ENCODE results near the gene SIN3B.

Gene SIN3B

GRCh38 chr19:16917401-16917800 lies 88.2 kb downstream of the SIN3B start:
- no peak for DNase-seq

- DNase-seq = no peak
Observed at GRCh38 chr19:16919496-16919895, 90.3 kb downstream of the SIN3B start.

- no peak for DNase-seq
Observed at GRCh38 chr19:16920816-16921529, 91.8 kb downstream of the SIN3B start.

- DNase-seq = no peak
Observed at GRCh38 chr19:16921766-16922591, 92.8 kb downstream of the SIN3B start.

GRCh38 chr19:16922592-16922934 lies 93.4 kb downstream of the SIN3B start:
- DNase-seq = no peak

GRCh38 chr19:16922949-16923348 lies 93.8 kb downstream of the SIN3B start:
- no peak for DNase-seq

GRCh38 chr19:16927883-16928282 lies 98.7 kb downstream of the SIN3B start:
- no peak for DNase-seq

GRCh38 chr19:16928351-16928750 lies 99.2 kb downstream of the SIN3B start:
- DNase-seq = no peak

GRCh38 chr19:16928916-16929315 lies 99.7 kb downstream of the SIN3B start:
- no peak for DNase-seq

All from NCI-H774 (cell line).